ENCODE data around the gene SNIP1. TPM values are rescaled to one million over a fixed set of nuclear protein-coding genes. Genes with fewer than 3 reads are reported as not detected.

SNIP1 gene
- total and polyA plus RNA-seq, 2 experiments from 2014 or later: 7.0 to 11.4 TPM

DNA sequence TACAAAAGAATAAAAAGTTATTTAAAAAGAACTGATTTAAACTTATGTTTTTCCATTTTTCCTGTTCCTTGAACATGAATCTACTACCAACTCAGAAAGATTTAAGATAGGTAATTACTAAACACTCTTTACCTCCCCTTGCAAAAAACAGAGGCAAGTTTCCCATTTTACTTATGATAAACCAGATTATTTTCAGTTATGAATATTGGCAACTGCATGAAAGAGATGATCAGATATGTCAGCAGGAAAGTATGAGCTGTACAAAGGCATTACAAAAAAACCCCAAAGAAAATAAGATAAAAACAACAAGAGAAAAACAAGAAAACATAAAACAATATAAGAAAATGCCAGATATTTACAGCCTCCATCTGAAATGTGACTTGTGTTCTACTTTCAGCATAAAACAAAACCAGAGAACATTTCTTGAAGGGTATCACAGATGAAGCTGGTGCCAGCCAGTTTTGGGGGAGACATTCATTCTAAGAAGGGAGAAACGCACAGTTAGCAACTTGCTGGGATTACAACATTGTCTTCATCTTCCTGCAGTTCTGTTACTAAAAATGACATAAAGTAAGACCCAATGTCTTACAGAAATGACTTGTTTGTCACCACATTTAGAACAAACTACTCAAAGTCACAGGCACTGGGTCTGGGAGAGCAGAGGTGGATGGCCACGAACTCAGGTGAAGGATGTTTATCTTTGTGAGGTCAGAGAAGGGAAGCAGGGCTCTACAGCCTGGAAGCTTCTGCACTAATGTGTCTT is 60.6 kb downstream of the SNIP1 start:
- no peak for TF ChIP-seq STAT1 (IDR thresholded peaks at IDR 0.05; ENCODE audit: unreplicated experiment)
- TF ChIP-seq, protein P1, sequence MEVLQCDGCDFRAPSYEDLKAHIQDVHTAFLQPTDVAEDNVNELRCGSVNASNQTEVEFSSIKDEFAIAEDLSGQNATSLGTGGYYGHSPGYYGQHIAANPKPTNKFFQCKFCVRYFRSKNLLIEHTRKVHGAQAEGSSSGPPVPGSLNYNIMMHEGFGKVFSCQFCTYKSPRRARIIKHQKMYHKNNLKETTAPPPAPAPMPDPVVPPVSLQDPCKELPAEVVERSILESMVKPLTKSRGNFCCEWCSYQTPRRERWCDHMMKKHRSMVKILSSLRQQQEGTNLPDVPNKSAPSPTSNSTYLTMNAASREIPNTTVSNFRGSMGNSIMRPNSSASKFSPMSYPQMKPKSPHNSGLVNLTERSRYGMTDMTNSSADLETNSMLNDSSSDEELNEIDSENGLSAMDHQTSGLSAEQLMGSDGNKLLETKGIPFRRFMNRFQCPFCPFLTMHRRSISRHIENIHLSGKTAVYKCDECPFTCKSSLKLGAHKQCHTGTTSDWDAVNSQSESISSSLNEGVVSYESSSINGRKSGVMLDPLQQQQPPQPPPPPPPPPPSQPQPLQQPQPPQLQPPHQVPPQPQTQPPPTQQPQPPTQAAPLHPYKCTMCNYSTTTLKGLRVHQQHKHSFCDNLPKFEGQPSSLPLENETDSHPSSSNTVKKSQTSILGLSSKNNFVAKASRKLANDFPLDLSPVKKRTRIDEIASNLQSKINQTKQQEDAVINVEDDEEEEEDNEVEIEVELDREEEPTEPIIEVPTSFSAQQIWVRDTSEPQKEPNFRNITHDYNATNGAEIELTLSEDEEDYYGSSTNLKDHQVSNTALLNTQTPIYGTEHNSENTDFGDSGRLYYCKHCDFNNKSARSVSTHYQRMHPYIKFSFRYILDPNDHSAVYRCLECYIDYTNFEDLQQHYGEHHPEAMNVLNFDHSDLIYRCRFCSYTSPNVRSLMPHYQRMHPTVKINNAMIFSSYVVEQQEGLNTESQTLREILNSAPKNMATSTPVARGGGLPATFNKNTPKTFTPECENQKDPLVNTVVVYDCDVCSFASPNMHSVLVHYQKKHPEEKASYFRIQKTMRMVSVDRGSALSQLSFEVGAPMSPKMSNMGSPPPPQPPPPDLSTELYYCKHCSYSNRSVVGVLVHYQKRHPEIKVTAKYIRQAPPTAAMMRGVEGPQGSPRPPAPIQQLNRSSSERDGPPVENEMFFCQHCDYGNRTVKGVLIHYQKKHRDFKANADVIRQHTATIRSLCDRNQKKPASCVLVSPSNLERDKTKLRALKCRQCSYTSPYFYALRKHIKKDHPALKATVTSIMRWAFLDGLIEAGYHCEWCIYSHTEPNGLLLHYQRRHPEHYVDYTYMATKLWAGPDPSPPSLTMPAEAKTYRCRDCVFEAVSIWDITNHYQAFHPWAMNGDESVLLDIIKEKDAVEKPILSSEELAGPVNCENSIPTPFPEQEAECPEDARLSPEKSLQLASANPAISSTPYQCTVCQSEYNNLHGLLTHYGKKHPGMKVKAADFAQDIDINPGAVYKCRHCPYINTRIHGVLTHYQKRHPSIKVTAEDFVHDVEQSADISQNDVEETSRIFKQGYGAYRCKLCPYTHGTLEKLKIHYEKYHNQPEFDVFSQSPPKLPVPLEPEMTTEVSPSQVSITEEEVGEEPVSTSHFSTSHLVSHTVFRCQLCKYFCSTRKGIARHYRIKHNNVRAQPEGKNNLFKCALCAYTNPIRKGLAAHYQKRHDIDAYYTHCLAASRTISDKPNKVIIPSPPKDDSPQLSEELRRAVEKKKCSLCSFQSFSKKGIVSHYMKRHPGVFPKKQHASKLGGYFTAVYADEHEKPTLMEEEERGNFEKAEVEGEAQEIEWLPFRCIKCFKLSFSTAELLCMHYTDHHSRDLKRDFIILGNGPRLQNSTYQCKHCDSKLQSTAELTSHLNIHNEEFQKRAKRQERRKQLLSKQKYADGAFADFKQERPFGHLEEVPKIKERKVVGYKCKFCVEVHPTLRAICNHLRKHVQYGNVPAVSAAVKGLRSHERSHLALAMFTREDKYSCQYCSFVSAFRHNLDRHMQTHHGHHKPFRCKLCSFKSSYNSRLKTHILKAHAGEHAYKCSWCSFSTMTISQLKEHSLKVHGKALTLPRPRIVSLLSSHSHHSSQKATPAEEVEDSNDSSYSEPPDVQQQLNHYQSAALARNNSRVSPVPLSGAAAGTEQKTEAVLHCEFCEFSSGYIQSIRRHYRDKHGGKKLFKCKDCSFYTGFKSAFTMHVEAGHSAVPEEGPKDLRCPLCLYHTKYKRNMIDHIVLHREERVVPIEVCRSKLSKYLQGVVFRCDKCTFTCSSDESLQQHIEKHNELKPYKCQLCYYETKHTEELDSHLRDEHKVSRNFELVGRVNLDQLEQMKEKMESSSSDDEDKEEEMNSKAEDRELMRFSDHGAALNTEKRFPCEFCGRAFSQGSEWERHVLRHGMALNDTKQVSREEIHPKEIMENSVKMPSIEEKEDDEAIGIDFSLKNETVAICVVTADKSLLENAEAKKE (CRISPR knock-in tag; IDR thresholded peaks at IDR 0.05): no peak
- TF ChIP-seq JUNB (IDR thresholded peaks at IDR 0.05; ENCODE audit: unreplicated experiment): no peak
- TF ChIP-seq EZH2phosphoT487 (IDR thresholded peaks at IDR 0.05; ENCODE audit: unreplicated experiment): no peak
- TF ChIP-seq EZH2 (IDR thresholded peaks at IDR 0.05; ENCODE audit: low read depth, unreplicated experiment): no peak
- no peak for TF ChIP-seq CREB1 (CRISPR knock-in tag; IDR thresholded peaks at IDR 0.05; ENCODE audit: low read depth)
- TF ChIP-seq REST (IDR thresholded peaks at IDR 0.05; ENCODE audit: unreplicated experiment): no peak
- no peak for TF ChIP-seq NANOG (IDR thresholded peaks at IDR 0.05; ENCODE audit: borderline replicate concordance)
- TF ChIP-seq ZNF331 (CRISPR knock-in tag; IDR thresholded peaks at IDR 0.05; ENCODE audit: low read depth): no peak
- no peak for TF ChIP-seq ZNF114 (CRISPR knock-in tag; IDR thresholded peaks at IDR 0.05)
- TF ChIP-seq, protein P2, sequence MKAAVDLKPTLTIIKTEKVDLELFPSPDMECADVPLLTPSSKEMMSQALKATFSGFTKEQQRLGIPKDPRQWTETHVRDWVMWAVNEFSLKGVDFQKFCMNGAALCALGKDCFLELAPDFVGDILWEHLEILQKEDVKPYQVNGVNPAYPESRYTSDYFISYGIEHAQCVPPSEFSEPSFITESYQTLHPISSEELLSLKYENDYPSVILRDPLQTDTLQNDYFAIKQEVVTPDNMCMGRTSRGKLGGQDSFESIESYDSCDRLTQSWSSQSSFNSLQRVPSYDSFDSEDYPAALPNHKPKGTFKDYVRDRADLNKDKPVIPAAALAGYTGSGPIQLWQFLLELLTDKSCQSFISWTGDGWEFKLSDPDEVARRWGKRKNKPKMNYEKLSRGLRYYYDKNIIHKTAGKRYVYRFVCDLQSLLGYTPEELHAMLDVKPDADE (IDR thresholded peaks at IDR 0.05): no peak
- TF ChIP-seq, protein P3, sequence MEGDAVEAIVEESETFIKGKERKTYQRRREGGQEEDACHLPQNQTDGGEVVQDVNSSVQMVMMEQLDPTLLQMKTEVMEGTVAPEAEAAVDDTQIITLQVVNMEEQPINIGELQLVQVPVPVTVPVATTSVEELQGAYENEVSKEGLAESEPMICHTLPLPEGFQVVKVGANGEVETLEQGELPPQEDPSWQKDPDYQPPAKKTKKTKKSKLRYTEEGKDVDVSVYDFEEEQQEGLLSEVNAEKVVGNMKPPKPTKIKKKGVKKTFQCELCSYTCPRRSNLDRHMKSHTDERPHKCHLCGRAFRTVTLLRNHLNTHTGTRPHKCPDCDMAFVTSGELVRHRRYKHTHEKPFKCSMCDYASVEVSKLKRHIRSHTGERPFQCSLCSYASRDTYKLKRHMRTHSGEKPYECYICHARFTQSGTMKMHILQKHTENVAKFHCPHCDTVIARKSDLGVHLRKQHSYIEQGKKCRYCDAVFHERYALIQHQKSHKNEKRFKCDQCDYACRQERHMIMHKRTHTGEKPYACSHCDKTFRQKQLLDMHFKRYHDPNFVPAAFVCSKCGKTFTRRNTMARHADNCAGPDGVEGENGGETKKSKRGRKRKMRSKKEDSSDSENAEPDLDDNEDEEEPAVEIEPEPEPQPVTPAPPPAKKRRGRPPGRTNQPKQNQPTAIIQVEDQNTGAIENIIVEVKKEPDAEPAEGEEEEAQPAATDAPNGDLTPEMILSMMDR (conservative IDR thresholded peaks at IDR 0.05; ENCODE audit: low read depth in 2 of 2): no peak
- no peak for TF ChIP-seq POLR2AphosphoS5 (IDR thresholded peaks at IDR 0.05; ENCODE audit: low read depth)
- no peak overlapping the region for H3K27ac Mint-ChIP-seq
- no peaks in the 10 kb centered on the region for H3K9me3 Mint-ChIP-seq
- Histone ChIP-seq H3F3A (replicated peaks; ENCODE audit: low read depth) (no peaks in the 10 kb centered on the region), H2AFZ (no peak overlapping the region), H3K27ac (ENCODE audit: low read depth) (no peak overlapping the region), H3K4me1 (ENCODE audit: insufficient read depth) (no peaks in the 10 kb centered on the region), H3K9me2 (ENCODE audit: insufficient read depth) (no peaks in the 10 kb centered on the region), H3K36me3 (ENCODE audit: insufficient read depth) (peaks cover 6% of the 10 kb centered on the region), H3K4me3 (no peak overlapping the region), H3K79me2 (replicated peaks; ENCODE audit: insufficient read depth) (no peaks in the 10 kb centered on the region), H3K27me3 (ENCODE audit: insufficient read depth) (no peaks in the 10 kb centered on the region), H4K20me1 (replicated peaks; ENCODE audit: insufficient read depth) (no peaks in the 10 kb centered on the region), H3K4me2 (no peak overlapping the region)
- no peak for ATAC-seq
- H3K36me3 Mint-ChIP-seq (ENCODE audit: low read depth): peaks cover 13% of the 10 kb centered on the region; the same call in 2 of the 3 replicates
- no peak for DNase-seq (ENCODE audit: low spot score)
- no peaks in the 10 kb centered on the region for H3K4me1 Mint-ChIP-seq
- no peak overlapping the region for H3K4me3 Mint-ChIP-seq
- H3K27me3 Mint-ChIP-seq (ENCODE audit: insufficient read depth, low read depth, poor library complexity): peaks cover 1% of the 10 kb centered on the region

Data from GM23338 (cell line).